Measurements from ENCODE around the gene CELA3A.

Gene CELA3A

DNA sequence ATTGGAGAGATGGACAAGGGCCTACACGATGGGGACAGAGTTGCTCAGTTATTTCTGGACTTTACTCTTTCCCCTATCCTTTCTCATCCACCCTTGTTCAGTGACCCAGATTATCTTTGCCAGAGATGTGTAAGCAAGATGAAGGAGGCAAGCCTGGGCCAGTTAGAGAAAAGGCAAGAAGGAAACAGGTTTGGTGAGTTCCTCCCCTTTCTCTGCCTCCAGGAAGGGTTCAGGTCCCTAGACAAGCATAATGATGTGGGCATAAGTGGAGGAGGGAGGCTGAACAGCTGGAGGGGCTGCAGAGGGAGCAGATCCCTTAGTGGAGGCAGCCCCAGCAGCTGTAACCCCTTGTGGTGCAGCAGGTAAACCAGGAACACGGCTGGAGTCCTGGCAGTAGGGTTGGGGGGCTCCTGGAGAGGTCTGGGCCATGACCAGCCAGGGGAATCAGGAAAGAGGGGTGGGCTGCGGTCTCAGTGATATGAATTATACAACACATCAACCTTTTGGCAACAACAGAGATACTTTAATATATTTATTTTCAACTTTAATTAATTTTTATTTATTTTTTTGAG, 41.8 kb downstream of the CELA3A start:
- Histone ChIP-seq H3K4me3 (ENCODE audit: low read length) (no peak overlapping the region), H3K27me3 (replicated peaks; ENCODE audit: insufficient read depth, low read length) (no peaks in the 10 kb centered on the region), H3K36me3 (replicated peaks; ENCODE audit: insufficient read depth, low read length) (no peaks in the 10 kb centered on the region), H3F3A (ENCODE audit: insufficient read depth, low read length) (peaks cover 13% of the 10 kb centered on the region), H3K9ac (ENCODE audit: low read length) (no peak overlapping the region), H3K79me2 (ENCODE audit: low read length) (no peaks in the 10 kb centered on the region), H3K9me3 (replicated peaks; ENCODE audit: insufficient read depth, low read length) (no peaks in the 10 kb centered on the region), H3K9me2 (replicated peaks; ENCODE audit: insufficient read depth, low read length) (no peaks in the 10 kb centered on the region), H3K4me2 (ENCODE audit: low read depth, low read length) (no peak overlapping the region), H3K27ac (ENCODE audit: low read length) (no peak overlapping the region), H4K20me1 (ENCODE audit: insufficient read depth, low read length) (no peaks in the 10 kb centered on the region), H3K4me1 (ENCODE audit: low read length) (peaks cover 15% of the 10 kb centered on the region), H2AFZ (ENCODE audit: low read length) (no peak overlapping the region)
- TF ChIP-seq EZH2phosphoT487 (IDR thresholded peaks at IDR 0.05; ENCODE audit: low read length) (no peak), EZH2 (optimal IDR thresholded peaks at IDR 0.05; ENCODE audit: low read depth, low read length) (no peak)
- TF ChIP-seq, protein P1, sequence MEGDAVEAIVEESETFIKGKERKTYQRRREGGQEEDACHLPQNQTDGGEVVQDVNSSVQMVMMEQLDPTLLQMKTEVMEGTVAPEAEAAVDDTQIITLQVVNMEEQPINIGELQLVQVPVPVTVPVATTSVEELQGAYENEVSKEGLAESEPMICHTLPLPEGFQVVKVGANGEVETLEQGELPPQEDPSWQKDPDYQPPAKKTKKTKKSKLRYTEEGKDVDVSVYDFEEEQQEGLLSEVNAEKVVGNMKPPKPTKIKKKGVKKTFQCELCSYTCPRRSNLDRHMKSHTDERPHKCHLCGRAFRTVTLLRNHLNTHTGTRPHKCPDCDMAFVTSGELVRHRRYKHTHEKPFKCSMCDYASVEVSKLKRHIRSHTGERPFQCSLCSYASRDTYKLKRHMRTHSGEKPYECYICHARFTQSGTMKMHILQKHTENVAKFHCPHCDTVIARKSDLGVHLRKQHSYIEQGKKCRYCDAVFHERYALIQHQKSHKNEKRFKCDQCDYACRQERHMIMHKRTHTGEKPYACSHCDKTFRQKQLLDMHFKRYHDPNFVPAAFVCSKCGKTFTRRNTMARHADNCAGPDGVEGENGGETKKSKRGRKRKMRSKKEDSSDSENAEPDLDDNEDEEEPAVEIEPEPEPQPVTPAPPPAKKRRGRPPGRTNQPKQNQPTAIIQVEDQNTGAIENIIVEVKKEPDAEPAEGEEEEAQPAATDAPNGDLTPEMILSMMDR (IDR thresholded peaks at IDR 0.05; ENCODE audit: low read length), result no peak
- DNase-seq, result no peak

DNA sequence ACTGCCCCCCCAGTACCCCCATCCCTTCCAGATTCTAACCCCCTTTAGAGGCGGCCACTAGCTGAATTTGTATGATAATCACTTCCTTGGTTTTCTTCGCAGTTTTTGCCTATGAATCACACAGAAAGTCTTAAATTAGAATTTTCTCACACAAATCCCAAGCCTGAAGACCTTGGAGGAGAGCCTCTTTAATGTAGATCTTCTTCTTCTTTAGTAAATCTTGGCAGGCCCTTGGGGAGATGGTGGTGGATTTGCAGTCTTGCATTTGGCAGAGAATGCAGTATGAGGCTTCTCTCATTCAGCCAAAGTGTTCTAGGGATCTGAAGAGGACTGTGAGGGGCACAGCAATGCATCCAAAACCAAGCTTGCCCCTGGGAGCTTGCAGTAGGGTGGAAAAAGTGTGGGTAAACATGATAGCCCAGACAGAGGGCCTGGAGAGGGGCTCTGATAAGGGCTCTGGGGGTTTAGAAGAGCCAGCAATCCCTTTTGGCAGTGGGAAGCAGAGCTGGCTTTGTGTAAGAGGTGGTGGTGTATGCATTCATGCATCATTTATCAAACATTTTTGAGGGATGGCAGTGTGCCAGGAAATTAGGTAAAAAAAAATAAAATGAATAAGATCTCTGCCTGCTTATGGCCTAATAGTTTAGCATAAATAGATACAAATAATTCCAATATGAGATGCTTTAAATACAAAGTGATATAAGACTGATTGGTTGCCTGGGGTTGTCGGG, 43.4 kb downstream of the CELA3A start:
- no peak for DNase-seq
- no peak overlapping the region for H3K27ac ChIP-seq (ENCODE audit: low read length)
- no peaks in the 10 kb centered on the region for H3K79me2 ChIP-seq (ENCODE audit: low read length)
- H3K4me1 ChIP-seq (ENCODE audit: low read length), result peaks cover 21% of the 10 kb centered on the region
- no peak overlapping the region for H2AFZ ChIP-seq (ENCODE audit: low read length)
- H3K9ac ChIP-seq (ENCODE audit: low read length), result no peak overlapping the region
- TF ChIP-seq EZH2phosphoT487 (IDR thresholded peaks at IDR 0.05; ENCODE audit: low read length), result no peak
- TF ChIP-seq, protein P1 (IDR thresholded peaks at IDR 0.05; ENCODE audit: low read length), result no peak
- no peak for TF ChIP-seq EZH2 (optimal IDR thresholded peaks at IDR 0.05; ENCODE audit: low read depth, low read length)
- peaks cover 12% of the 10 kb centered on the region for H3F3A ChIP-seq (ENCODE audit: insufficient read depth, low read length)
- H3K9me3 ChIP-seq (replicated peaks; ENCODE audit: insufficient read depth, low read length), result no peaks in the 10 kb centered on the region
- H3K9me2 ChIP-seq (replicated peaks; ENCODE audit: insufficient read depth, low read length), result no peaks in the 10 kb centered on the region
- H3K4me3 ChIP-seq (ENCODE audit: low read length), result no peak overlapping the region
- no peaks in the 10 kb centered on the region for H3K36me3 ChIP-seq (replicated peaks; ENCODE audit: insufficient read depth, low read length)
- no peaks in the 10 kb centered on the region for H3K27me3 ChIP-seq (replicated peaks; ENCODE audit: insufficient read depth, low read length)
- no peaks in the 10 kb centered on the region for H4K20me1 ChIP-seq (ENCODE audit: insufficient read depth, low read length)
- no peak overlapping the region for H3K4me2 ChIP-seq (ENCODE audit: low read depth, low read length)

GRCh38 chr1:22045604-22046228, 44.3 kb downstream of the CELA3A start:
- DNase-seq, result no peak
- H4K20me1 ChIP-seq (ENCODE audit: insufficient read depth, low read length), result no peaks in the 10 kb centered on the region

More at GRCh38 chr1:22045604-22046228, 44.3 kb downstream of the CELA3A start:
- Histone ChIP-seq H3K4me2 (ENCODE audit: low read depth, low read length) (no peak overlapping the region), H3K4me3 (ENCODE audit: low read length) (no peak overlapping the region), H2AFZ (ENCODE audit: low read length) (no peak overlapping the region), H3K27ac (ENCODE audit: low read length) (no peak overlapping the region), H3K9me3 (replicated peaks; ENCODE audit: insufficient read depth, low read length) (no peaks in the 10 kb centered on the region), H3K36me3 (replicated peaks; ENCODE audit: insufficient read depth, low read length) (no peaks in the 10 kb centered on the region), H3K4me1 (ENCODE audit: low read length) (peaks cover 14% of the 10 kb centered on the region), H3F3A (ENCODE audit: insufficient read depth, low read length) (peaks cover 4% of the 10 kb centered on the region; the same call in 1 of the 2 replicates), H3K79me2 (ENCODE audit: low read length) (no peaks in the 10 kb centered on the region), H3K9ac (ENCODE audit: low read length) (no peak overlapping the region), H3K27me3 (replicated peaks; ENCODE audit: insufficient read depth, low read length) (no peaks in the 10 kb centered on the region), H3K9me2 (replicated peaks; ENCODE audit: insufficient read depth, low read length) (no peaks in the 10 kb centered on the region)
- TF ChIP-seq, protein P1 (IDR thresholded peaks at IDR 0.05; ENCODE audit: low read length), result no peak
- TF ChIP-seq EZH2phosphoT487 (IDR thresholded peaks at IDR 0.05; ENCODE audit: low read length), result no peak
- TF ChIP-seq EZH2 (optimal IDR thresholded peaks at IDR 0.05; ENCODE audit: low read depth, low read length), result no peak

Data from MM.1S (cell line).